DND-41 (cell line): ENCODE measurements around the gene TOM1L1.

Experiments used
- EZH2 ChIP-seq: IDR thresholded peaks from 3 replicates; pipeline ENCODE4 v1.6.1; 2012; ENCODE audit warnings: borderline replicate concordance, low read depth, mild to moderate bottlenecking, moderate library complexity, low read length, inconsistent platforms; ENCODE audit not compliant: severe bottlenecking
- TF ChIP-seq, protein P1 (sequence below): IDR thresholded peaks from 2 replicates; pipeline ENCODE4 v1.5.1; 2012; ENCODE audit warnings: borderline replicate concordance, low read length, moderate library complexity, mild to moderate bottlenecking; ENCODE audit not compliant: poor library complexity, severe bottlenecking; ENCODE audit errors: extremely low read depth

DNA sequence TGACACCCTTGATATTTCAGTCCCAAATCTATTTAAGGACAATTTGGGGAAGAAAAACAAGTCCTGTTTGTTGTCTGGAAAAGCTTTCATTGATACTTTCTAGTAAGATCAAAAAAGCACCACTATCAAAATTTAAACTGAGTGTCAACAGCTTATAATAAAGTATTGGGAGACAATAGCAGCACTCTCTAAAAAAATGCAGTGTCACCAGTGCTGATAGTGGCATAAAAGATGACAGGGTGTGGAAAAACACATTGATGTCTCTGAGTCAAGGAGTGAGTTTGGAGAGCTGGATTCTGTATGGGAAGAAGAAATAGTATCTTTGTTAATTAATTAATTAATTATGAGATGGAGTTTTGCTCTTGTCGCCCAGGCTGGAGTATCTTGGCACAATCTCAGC lies 8.3 kb upstream of the TOM1L1 start:
- TF ChIP-seq, protein P1, sequence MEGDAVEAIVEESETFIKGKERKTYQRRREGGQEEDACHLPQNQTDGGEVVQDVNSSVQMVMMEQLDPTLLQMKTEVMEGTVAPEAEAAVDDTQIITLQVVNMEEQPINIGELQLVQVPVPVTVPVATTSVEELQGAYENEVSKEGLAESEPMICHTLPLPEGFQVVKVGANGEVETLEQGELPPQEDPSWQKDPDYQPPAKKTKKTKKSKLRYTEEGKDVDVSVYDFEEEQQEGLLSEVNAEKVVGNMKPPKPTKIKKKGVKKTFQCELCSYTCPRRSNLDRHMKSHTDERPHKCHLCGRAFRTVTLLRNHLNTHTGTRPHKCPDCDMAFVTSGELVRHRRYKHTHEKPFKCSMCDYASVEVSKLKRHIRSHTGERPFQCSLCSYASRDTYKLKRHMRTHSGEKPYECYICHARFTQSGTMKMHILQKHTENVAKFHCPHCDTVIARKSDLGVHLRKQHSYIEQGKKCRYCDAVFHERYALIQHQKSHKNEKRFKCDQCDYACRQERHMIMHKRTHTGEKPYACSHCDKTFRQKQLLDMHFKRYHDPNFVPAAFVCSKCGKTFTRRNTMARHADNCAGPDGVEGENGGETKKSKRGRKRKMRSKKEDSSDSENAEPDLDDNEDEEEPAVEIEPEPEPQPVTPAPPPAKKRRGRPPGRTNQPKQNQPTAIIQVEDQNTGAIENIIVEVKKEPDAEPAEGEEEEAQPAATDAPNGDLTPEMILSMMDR, result no peak
- TF ChIP-seq EZH2, result no peak
